OCI-LY1 (cell line): ENCODE results near the gene USF2.

ENCODE experiments used
- H2AFZ ChIP-seq: fragments of 200-600 bp; sonication (generic), shearing (Covaris generic); 2 replicates; pipeline ENCODE4 v1.6.0; 2014; ENCODE audit warnings: antibody characterized with exemption, mild to moderate bottlenecking, low read length
- H3F3A ChIP-seq: fragments of 200-600 bp; sonication (generic), shearing (Covaris generic); 2 replicates; pipeline ENCODE4 v1.6.0; 2014; ENCODE audit warnings: mild to moderate bottlenecking, antibody characterized with exemption, low read length, moderate library complexity; ENCODE audit not compliant: insufficient read depth
- H3K27ac ChIP-seq: fragments of 200-600 bp; sonication (generic); 2 replicates; pipeline ENCODE4 v1.5.1; 2014; ENCODE audit warnings: low read length, mixed run types, mild to moderate bottlenecking, low read depth; ENCODE audit not compliant: poor library complexity, severe bottlenecking
- H3K27me3 ChIP-seq: fragments of 200-600 bp; sonication (generic); 2 replicates; pipeline ENCODE4 v1.6.0; 2014; ENCODE audit warnings: antibody characterized with exemption, mild to moderate bottlenecking, low read length, moderate library complexity; ENCODE audit not compliant: insufficient read depth
- H3K36me3 ChIP-seq: fragments of 200-600 bp; sonication (generic); 2 replicates; pipeline ENCODE4 v1.6.1; 2014; ENCODE audit warnings: mild to moderate bottlenecking, antibody characterized with exemption, low read length, moderate library complexity, mixed read lengths; ENCODE audit not compliant: insufficient read depth
- H3K4me1 ChIP-seq: fragments of 200-600 bp; sonication (generic); 2 replicates; pipeline ENCODE4 v1.5.1; 2014; ENCODE audit warnings: mild to moderate bottlenecking, low read length, moderate library complexity; ENCODE audit not compliant: insufficient read depth, severe bottlenecking
- H3K4me2 ChIP-seq: fragments of 200-600 bp; sonication (generic), shearing (Covaris generic); 2 replicates; pipeline ENCODE4 v1.6.1; 2014; ENCODE audit warnings: low read length
- H3K4me3 ChIP-seq: fragments of 200-600 bp; sonication (generic); 2 replicates; pipeline ENCODE4 v1.5.1; 2014; ENCODE audit warnings: low read length, low read depth, mild to moderate bottlenecking, mixed read lengths; ENCODE audit not compliant: poor library complexity, severe bottlenecking
- H3K79me2 ChIP-seq: fragments of 200-600 bp; shearing (Covaris generic); 2 replicates; pipeline ENCODE4 v1.6.1; 2016; ENCODE audit warnings: mixed run types, low read length, mixed read lengths; ENCODE audit not compliant: insufficient read depth
- H3K9ac ChIP-seq: fragments of 200-600 bp; sonication (generic), shearing (Covaris generic); 2 replicates; pipeline ENCODE4 v1.6.1; 2014; ENCODE audit warnings: mild to moderate bottlenecking, low read length, mixed read lengths
- H3K9me2 ChIP-seq: fragments of 200-600 bp; sonication (generic), shearing (Covaris generic); 2 replicates; pipeline ENCODE4 v1.6.1; 2014; ENCODE audit warnings: low read depth, mild to moderate bottlenecking, low read length, mixed read lengths
- H3K9me3 ChIP-seq: fragments of 200-600 bp; shearing (Covaris generic); 2 replicates; pipeline ENCODE4 v1.6.1; 2014; ENCODE audit warnings: low read length, mixed read lengths
- H4K20me1 ChIP-seq: fragments of 200-600 bp; sonication (generic), shearing (Covaris generic); 2 replicates; pipeline ENCODE4 v1.6.0; 2016; ENCODE audit warnings: mild to moderate bottlenecking, low read length; ENCODE audit not compliant: insufficient read depth
- EZH2 ChIP-seq: fragments of 200-600 bp; sonication (generic), shearing (Covaris generic); IDR thresholded peaks from 2 replicates; pipeline ENCODE4 v1.8.0; 2017; ENCODE audit warnings: borderline replicate concordance, mixed run types, mild to moderate bottlenecking, antibody characterized with exemption, low read length, moderate library complexity, mixed read lengths
- TF ChIP-seq, protein P1 (sequence below): fragments of 200-600 bp; sonication (generic), shearing (Covaris generic); IDR thresholded peaks from 2 replicates; pipeline ENCODE4 v1.5.1; 2017; ENCODE audit warnings: mild to moderate bottlenecking, antibody characterized with exemption, low read length, moderate library complexity, mixed read lengths

The USF2 gene

GRCh38 chr19:35276706-35277281 is 8.0 kb downstream of the USF2 start:
- no peaks in the 10 kb centered on the region; the same call in 1 of the 2 replicates for H3F3A ChIP-seq
- H3K27me3 ChIP-seq = no peaks in the 10 kb centered on the region
- no peak overlapping the region for H2AFZ ChIP-seq
- H3K4me1 ChIP-seq = peaks cover 3% of the 10 kb centered on the region
- H3K4me2 ChIP-seq = no peak overlapping the region
- no peaks in the 10 kb centered on the region for H4K20me1 ChIP-seq
- H3K9ac ChIP-seq = no peak overlapping the region
- H3K9me3 ChIP-seq = no peaks in the 10 kb centered on the region
- no peak overlapping the region for H3K4me3 ChIP-seq
- TF ChIP-seq, protein P1, sequence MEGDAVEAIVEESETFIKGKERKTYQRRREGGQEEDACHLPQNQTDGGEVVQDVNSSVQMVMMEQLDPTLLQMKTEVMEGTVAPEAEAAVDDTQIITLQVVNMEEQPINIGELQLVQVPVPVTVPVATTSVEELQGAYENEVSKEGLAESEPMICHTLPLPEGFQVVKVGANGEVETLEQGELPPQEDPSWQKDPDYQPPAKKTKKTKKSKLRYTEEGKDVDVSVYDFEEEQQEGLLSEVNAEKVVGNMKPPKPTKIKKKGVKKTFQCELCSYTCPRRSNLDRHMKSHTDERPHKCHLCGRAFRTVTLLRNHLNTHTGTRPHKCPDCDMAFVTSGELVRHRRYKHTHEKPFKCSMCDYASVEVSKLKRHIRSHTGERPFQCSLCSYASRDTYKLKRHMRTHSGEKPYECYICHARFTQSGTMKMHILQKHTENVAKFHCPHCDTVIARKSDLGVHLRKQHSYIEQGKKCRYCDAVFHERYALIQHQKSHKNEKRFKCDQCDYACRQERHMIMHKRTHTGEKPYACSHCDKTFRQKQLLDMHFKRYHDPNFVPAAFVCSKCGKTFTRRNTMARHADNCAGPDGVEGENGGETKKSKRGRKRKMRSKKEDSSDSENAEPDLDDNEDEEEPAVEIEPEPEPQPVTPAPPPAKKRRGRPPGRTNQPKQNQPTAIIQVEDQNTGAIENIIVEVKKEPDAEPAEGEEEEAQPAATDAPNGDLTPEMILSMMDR = no peak
- no peak for TF ChIP-seq EZH2
- no peaks in the 10 kb centered on the region for H3K79me2 ChIP-seq
- no peaks in the 10 kb centered on the region for H3K9me2 ChIP-seq
- H3K36me3 ChIP-seq = peaks cover 71% of the 10 kb centered on the region
- H3K27ac ChIP-seq = no peak overlapping the region

GRCh38 chr19:35278578-35279284 is 10.0 kb downstream of the USF2 start:
- no peaks in the 10 kb centered on the region; the same call in 1 of the 2 replicates for H3F3A ChIP-seq
- peaks cover 9% of the 10 kb centered on the region for H3K4me1 ChIP-seq
- H3K27me3 ChIP-seq = peaks cover 5% of the 10 kb centered on the region; the same call in 1 of the 2 replicates
- H4K20me1 ChIP-seq = no peaks in the 10 kb centered on the region
- no peak overlapping the region for H3K4me3 ChIP-seq
- no peak overlapping the region for H2AFZ ChIP-seq
- no peak overlapping the region for H3K9ac ChIP-seq
- H3K4me2 ChIP-seq = no peak overlapping the region
- peaks cover 54% of the 10 kb centered on the region for H3K36me3 ChIP-seq
- no peaks in the 10 kb centered on the region for H3K9me3 ChIP-seq
- H3K79me2 ChIP-seq = no peaks in the 10 kb centered on the region
- no peak for TF ChIP-seq EZH2
- TF ChIP-seq, protein P1 = no peak
- H3K9me2 ChIP-seq = no peaks in the 10 kb centered on the region
- H3K27ac ChIP-seq = no peak overlapping the region

DNA sequence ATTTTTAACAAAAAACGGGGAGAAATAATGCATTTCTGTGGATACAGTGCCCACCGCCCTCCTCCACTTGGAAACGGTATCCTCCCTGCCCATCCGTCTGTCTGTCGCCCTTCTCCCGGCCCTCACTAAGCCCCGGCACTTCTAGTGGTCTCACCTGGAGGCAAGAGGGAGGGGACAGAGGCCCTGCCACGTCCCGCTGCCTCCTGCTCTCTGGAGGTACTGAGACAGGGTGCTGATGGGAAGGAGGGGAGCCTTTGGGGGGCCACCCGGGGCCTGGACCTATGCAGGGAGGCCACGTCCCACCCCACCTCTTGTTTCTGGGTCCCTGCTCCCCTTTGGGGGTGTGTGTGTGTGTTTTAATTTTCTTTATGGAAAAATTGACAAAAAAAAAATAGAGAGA is 10.6 kb downstream of the USF2 start:
- Histone ChIP-seq H3K4me1 (peaks cover 9% of the 10 kb centered on the region), H3K36me3 (peaks cover 47% of the 10 kb centered on the region), H3K9me3 (no peaks in the 10 kb centered on the region), H2AFZ (no peak overlapping the region), H3K27ac (no peak overlapping the region), H3K4me2 (no peak overlapping the region), H3K4me3 (no peak overlapping the region), H3K9me2 (no peaks in the 10 kb centered on the region), H3K27me3 (peaks cover 5% of the 10 kb centered on the region; the same call in 1 of the 2 replicates), H4K20me1 (no peaks in the 10 kb centered on the region), H3F3A (no peaks in the 10 kb centered on the region; the same call in 1 of the 2 replicates), H3K9ac (no peak overlapping the region), H3K79me2 (no peaks in the 10 kb centered on the region)
- no peak for TF ChIP-seq EZH2
- TF ChIP-seq, protein P1 = no peak
